Uterus (tissue), 2 donors: ENCODE data around the gene FANCD2.
"Not testable (repeated sequence)": the region's sequence is repeated elsewhere in the genome, so short reads cannot be mapped to it uniquely, and the experiment has no call there.

ENCODE experiments used
- CTCF ChIP-seq, 4 experiments: fragments of 200-600 bp in 2 of 4; fragments of 450-650 bp in 2 of 4; sonication (generic) in 2 of 4; IDR thresholded peaks; one replicate each; pipeline ENCODE4 v1.5.1; 2016 to 2019; ENCODE audit warnings: antibody characterized with exemption in 4 of 4, mild to moderate bottlenecking in 2 of 4, moderate library complexity in 1 of 4
- POLR2A ChIP-seq, 2 donors: fragments of 450-650 bp; IDR thresholded peaks; one replicate each; pipeline ENCODE4 v1.6.1; 2016; ENCODE audit warnings: antibody characterized with exemption in 2 of 2, mild to moderate bottlenecking in 1 of 2, moderate library complexity in 1 of 2

- TF ChIP-seq POLR2A, CTCF (IDR thresholded peaks at IDR 0.05): not testable (repeated sequence)
Observed at GRCh38 chr3:10008216-10008587, 18.0 kb upstream of the FANCD2 start.
